Keratinocyte (primary cell): ENCODE measurements around the gene SLC44A5. TPM values are rescaled to one million over a fixed set of nuclear protein-coding genes. Genes with fewer than 3 reads are reported as not detected.

ENCODE experiments used
- DNase-seq: peaks from one replicate; pipeline ENCODE4 v3.0.0-alpha.2; 2011; ENCODE audit warnings: low read depth, missing footprints, low spot score
- FAIRE-seq: peaks from 2 replicates; lab custom pipeline; 2011; peaks lifted over from hg19 to GRCh38; lab: Jason Lieb, UNC
- H2AFZ ChIP-seq: 2 replicates; pipeline ENCODE4 v1.6.0; 2012; ENCODE audit warnings: low read length, control low read depth, inconsistent platforms; ENCODE audit not compliant: control insufficient read depth
- H3K27ac ChIP-seq: 2 replicates; pipeline ENCODE4 v1.5.1; 2011; ENCODE audit warnings: low read length; ENCODE audit not compliant: control insufficient read depth, insufficient read depth
- H3K27me3 ChIP-seq: 3 replicates; pipeline ENCODE4 v1.6.0; 2011; ENCODE audit warnings: low read length; ENCODE audit not compliant: control insufficient read depth, insufficient read depth; ENCODE audit errors: extremely low read depth
- H3K36me3 ChIP-seq, 2 experiments: 2 replicates in 1 of 2; 3 replicates in 1 of 2; pipeline ENCODE4 v1.5.1; 2011; ENCODE audit warnings: low read length in 2 of 2, mild to moderate bottlenecking in 1 of 2; ENCODE audit not compliant: control insufficient read depth in 2 of 2, insufficient read depth in 2 of 2; ENCODE audit errors: extremely low read depth in 1 of 2
- H3K4me1 ChIP-seq: 3 replicates; pipeline ENCODE4 v1.5.1; 2011; ENCODE audit warnings: low read length; ENCODE audit not compliant: control insufficient read depth, insufficient read depth; ENCODE audit errors: extremely low read depth
- H3K4me2 ChIP-seq: 3 replicates; pipeline ENCODE4 v1.6.0; 2011; ENCODE audit warnings: low read depth, low read length; ENCODE audit not compliant: control insufficient read depth, insufficient read depth; ENCODE audit errors: extremely low read depth
- H3K4me3 ChIP-seq, 3 experiments: fragments of 200-600 bp in 1 of 3; sonication (generic) in 1 of 3; 2 replicates in 2 of 3; 3 replicates in 1 of 3; pipeline ENCODE4 v1.5.1; 2011 to 2016; ENCODE audit warnings: low read length in 3 of 3, mild to moderate bottlenecking in 3 of 3, control low read depth in 2 of 3, inconsistent platforms in 1 of 3, low read depth in 1 of 3, mixed read lengths in 1 of 3, mixed run types in 1 of 3, moderate library complexity in 1 of 3; ENCODE audit not compliant: control insufficient read depth in 2 of 3, insufficient read depth in 2 of 3; ENCODE audit errors: extremely low read depth in 1 of 3
- H3K79me2 ChIP-seq: 2 replicates; pipeline ENCODE4 v1.6.0; 2012; ENCODE audit warnings: low read length; ENCODE audit not compliant: control insufficient read depth, insufficient read depth
- H3K9ac ChIP-seq: 3 replicates; pipeline ENCODE4 v1.6.0; 2011; ENCODE audit warnings: low read length; ENCODE audit not compliant: control insufficient read depth, insufficient read depth; ENCODE audit errors: extremely low read depth
- H3K9me1 ChIP-seq: 3 replicates; pipeline ENCODE4 v1.6.0; 2011; ENCODE audit warnings: low read length; ENCODE audit not compliant: control insufficient read depth, insufficient read depth; ENCODE audit errors: extremely low read depth
- H3K9me3 ChIP-seq: 2 replicates; pipeline ENCODE4 v1.5.1; 2012; ENCODE audit warnings: low read depth, low read length; ENCODE audit not compliant: control insufficient read depth
- H4K20me1 ChIP-seq: 3 replicates; pipeline ENCODE4 v1.6.0; 2011; ENCODE audit warnings: low read length; ENCODE audit not compliant: control insufficient read depth, insufficient read depth; ENCODE audit errors: extremely low read depth
- CTCF ChIP-seq, 3 experiments: IDR thresholded peaks in 1 of 3; conservative IDR thresholded peaks in 1 of 3; optimal IDR thresholded peaks in 1 of 3; 2 replicates in 2 of 3; 3 replicates in 1 of 3; pipeline versions ENCODE3 to v1.5.1; 2011; ENCODE audit warnings: low read length in 3 of 3, mild to moderate bottlenecking in 3 of 3, moderate library complexity in 2 of 3, control low read depth in 1 of 3, inconsistent platforms in 1 of 3; ENCODE audit not compliant: insufficient read depth in 2 of 3; ENCODE audit errors: extremely low read depth in 1 of 3
- EZH2 ChIP-seq: IDR thresholded peaks from one replicate; pipeline ENCODE4 v1.6.1; 2012; ENCODE audit warnings: inconsistent platforms, mild to moderate bottlenecking, low read length, moderate library complexity
- dilution Hi-C: fragments of 300-500 bp; cut with MboI; formaldehyde crosslinking; loops from one replicate; pipeline ENCODE4 v1.7.0; 2020; ENCODE audit warnings: low sequenced_read_pairs; ENCODE audit not compliant: extremely low pct_ligation_motif_present
- polyA plus RNA-seq, 5 experiments: library from polyadenylated mRNA; depleted of rRNA in 3 of 5; stranded (reverse) in 3 of 5; stranded (forward) in 1 of 5; unstranded in 1 of 5; fragments of >200 nt; gene quantifications; 1 replicate in 1 of 5; 2 replicates in 3 of 5; 3 replicates in 1 of 5; pipeline versions ENCODE4 v1.2.1 to v1.2.3, GENCODE V29; 2011 to 2012; ENCODE audit warnings: missing spikeins in 2 of 5, low read depth in 1 of 5, low replicate concordance in 1 of 5

Gene SLC44A5
- polyA plus RNA-seq, 1 donor (not counting 4 experiments of a cell fraction or from before 2014, with no cell fraction given), result 0.72 TPM

- no peaks in the 10 kb centered on the region for H3K36me3 ChIP-seq
- no peak for DNase-seq
- H3K9me1 ChIP-seq, result no peaks in the 10 kb centered on the region
- H4K20me1 ChIP-seq, result no peaks in the 10 kb centered on the region
- H3K27me3 ChIP-seq, result no peaks in the 10 kb centered on the region
- no peak for TF ChIP-seq EZH2
- TF ChIP-seq CTCF (optimal IDR thresholded peaks at IDR 0.05 in 1 of 3, IDR thresholded peaks at IDR 0.05 in 1 of 3, conservative IDR thresholded peaks at IDR 0.05 in 1 of 3; ENCODE audit: extremely low read depth in 1 of 3, insufficient read depth in 2 of 3, low read length in 3 of 3), result no peak
- H3K27ac ChIP-seq, result no peak overlapping the region
- dilution Hi-C loops, result no loop called here
- no peak overlapping the region for H2AFZ ChIP-seq
- no peak overlapping the region for H3K4me3 ChIP-seq
- no peak for FAIRE-seq
- H3K9me3 ChIP-seq, result no peaks in the 10 kb centered on the region
- H3K9ac ChIP-seq, result no peak overlapping the region
- no peak overlapping the region for H3K4me2 ChIP-seq
- H3K79me2 ChIP-seq, result no peaks in the 10 kb centered on the region
- no peaks in the 10 kb centered on the region for H3K4me1 ChIP-seq
Measured at GRCh38 chr1:75587692-75588091, 23.2 kb downstream of the SLC44A5 start.

GRCh38 chr1:75583282-75583681 is 27.6 kb downstream of the SLC44A5 start:
- no peak for DNase-seq
- no peaks in the 10 kb centered on the region for H4K20me1 ChIP-seq
- no peaks in the 10 kb centered on the region for H3K27me3 ChIP-seq
- FAIRE-seq, result no peak
- H3K4me2 ChIP-seq, result no peak overlapping the region
- no peak overlapping the region for H3K9ac ChIP-seq
- H3K36me3 ChIP-seq, result no peaks in the 10 kb centered on the region
- no peak overlapping the region for H2AFZ ChIP-seq
- H3K27ac ChIP-seq, result no peak overlapping the region
- H3K9me3 ChIP-seq, result no peaks in the 10 kb centered on the region
- no peaks in the 10 kb centered on the region for H3K79me2 ChIP-seq
- H3K9me1 ChIP-seq, result no peaks in the 10 kb centered on the region
- dilution Hi-C loops, result no loop called here
- TF ChIP-seq EZH2 (no peak), CTCF (optimal IDR thresholded peaks at IDR 0.05 in 1 of 3, IDR thresholded peaks at IDR 0.05 in 1 of 3, conservative IDR thresholded peaks at IDR 0.05 in 1 of 3; ENCODE audit: extremely low read depth in 1 of 3, insufficient read depth in 2 of 3, low read length in 3 of 3) (no peak)
- no peak overlapping the region for H3K4me3 ChIP-seq
- no peaks in the 10 kb centered on the region for H3K4me1 ChIP-seq
